K562 (cell line): ENCODE measurements around the gene GJD4.

Source experiments
- CTCF ChIP-seq, 3 experiments: IDR thresholded peaks in 2 of 3; conservative IDR thresholded peaks in 1 of 3; 2 replicates each; pipeline ENCODE4 v1.5.1; 2011 to 2012; ENCODE audit warnings: low read length in 3 of 3, mild to moderate bottlenecking in 3 of 3, control low read depth in 2 of 3, improper control_type of control experiment in 1 of 3, inconsistent platforms in 1 of 3, low read depth in 1 of 3, mixed read lengths in 1 of 3, moderate library complexity in 1 of 3; ENCODE audit not compliant: insufficient read depth in 2 of 3
- MAFK ChIP-seq: IDR thresholded peaks from 2 replicates; pipeline ENCODE4 v1.6.1; 2011; ENCODE audit warnings: low read length, improper control_type of control experiment

GRCh38 chr10:35642035-35642792 lies 37.1 kb downstream of the GJD4 start, which contains the start of gene FZD8:
- TF ChIP-seq MAFK (no peak), CTCF (IDR thresholded peaks at IDR 0.05 in 2 of 3, conservative IDR thresholded peaks at IDR 0.05 in 1 of 3; ENCODE audit: insufficient read depth in 2 of 3, low read depth in 1 of 3, low read length in 3 of 3) (peak in 2 of 3 experiments; percentile 17 to 18; a peak in 1 of 6 replicates)
